ENCODE data around the gene GDF15. TPM values are rescaled to one million over a fixed set of nuclear protein-coding genes. Genes with fewer than 3 reads are reported as not detected.

GDF15 gene
- total RNA-seq, 2 experiments from 2014 or later, result not detected

DNA sequence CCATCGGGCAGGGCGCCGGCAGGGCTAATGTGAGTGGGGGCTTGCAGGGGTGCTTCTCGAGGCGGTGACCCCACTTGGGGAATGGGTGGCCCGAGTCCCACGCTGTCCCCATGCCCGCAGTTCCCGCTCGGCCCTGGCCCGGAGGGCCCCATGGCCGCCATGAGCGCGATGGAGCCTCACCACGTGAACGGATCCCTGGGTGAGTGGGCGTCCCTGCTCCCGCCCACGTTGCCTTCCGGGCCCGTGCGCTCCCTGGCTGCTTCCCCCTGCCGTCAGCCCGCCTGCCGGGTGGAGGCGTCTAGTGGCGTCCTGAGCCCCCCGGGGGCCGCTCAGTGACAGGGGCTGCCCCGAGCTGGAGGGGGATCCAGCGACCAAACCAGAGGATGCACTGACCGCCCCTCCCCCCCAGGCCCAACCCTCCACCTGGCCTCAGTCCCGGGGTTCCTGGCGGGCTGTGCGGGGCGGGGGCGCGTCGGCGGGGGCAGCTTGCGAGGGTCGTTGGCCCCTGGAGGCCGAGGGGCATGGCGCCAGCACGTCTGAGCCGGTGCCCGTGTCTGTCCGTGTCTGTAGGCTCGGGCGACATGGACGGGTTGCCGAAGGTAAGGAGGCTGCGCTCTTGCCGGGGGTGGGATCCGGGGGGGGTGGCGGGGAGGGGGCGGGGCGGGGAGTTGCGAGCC is 47.2 kb downstream of the GDF15 start:
- H3K27me3 Mint-ChIP-seq, result no peaks in the 10 kb centered on the region
- ChIA-PET CTCF (interaction anchor here (2.8 kb wide), 1 partner anchor 18 kb away, joined by 7 read pairs; no protein-coding TSS in a partner anchor), POLR2A (no interaction called here)
- no peaks in the 10 kb centered on the region for H3K9me3 Mint-ChIP-seq
- peaks cover 18% of the 10 kb centered on the region for H3K36me3 Mint-ChIP-seq (ENCODE audit: low read depth)
- no peak overlapping the region for H3K4me3 Mint-ChIP-seq
- peaks cover 41% of the 10 kb centered on the region for H3K4me1 Mint-ChIP-seq
- H3K27ac Mint-ChIP-seq, result no peak overlapping the region
- DNase-seq, result no peak

DNA sequence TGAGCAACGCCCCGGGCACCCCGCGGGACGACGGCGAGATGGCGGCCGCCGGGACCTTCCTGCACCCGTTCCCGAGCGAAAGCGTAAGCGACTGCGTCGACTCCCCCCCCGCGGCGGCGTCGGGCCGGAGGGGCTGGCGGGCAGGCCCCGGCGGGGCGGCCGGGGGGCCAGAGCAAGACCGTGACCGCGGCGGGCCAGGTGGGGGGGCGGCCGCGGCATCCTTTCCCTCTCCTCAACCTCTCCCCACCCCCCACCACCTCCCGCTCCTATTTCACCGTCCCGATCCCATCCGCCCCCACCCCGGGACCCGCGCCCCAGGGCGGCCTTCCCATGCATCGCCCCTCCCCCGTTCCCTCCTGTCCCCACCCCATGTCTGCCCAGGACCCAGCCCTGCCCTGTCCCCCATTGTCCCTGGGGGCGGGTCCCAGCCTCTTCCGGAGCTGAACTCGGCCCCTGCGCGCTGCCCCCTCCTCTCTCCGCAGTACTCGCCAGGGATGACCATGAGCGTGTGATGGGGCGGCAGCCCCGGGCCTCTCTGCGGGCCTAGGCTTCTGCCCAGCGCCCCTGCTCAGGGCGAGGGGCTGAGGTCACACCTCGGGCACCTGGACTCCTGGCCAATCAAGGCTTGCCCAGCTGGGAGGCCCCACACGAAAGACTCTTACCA is 47.9 kb downstream of the GDF15 start:
- Mint-ChIP-seq H3K9me3 (no peaks in the 10 kb centered on the region), H3K27me3 (no peaks in the 10 kb centered on the region), H3K4me3 (no peak overlapping the region), H3K4me1 (peaks cover 35% of the 10 kb centered on the region), H3K27ac (no peak overlapping the region), H3K36me3 (ENCODE audit: low read depth) (peaks cover 18% of the 10 kb centered on the region)
- DNase-seq, result no peak
- CTCF ChIA-PET, result interaction anchor here (1.0 to 2.8 kb wide), 5 partner anchors 8 to 480 kb away, joined by 3 to 7 read pairs (median 6); partner anchors contain the start of gene SSBP4
- POLR2A ChIA-PET, result interaction anchor here (0.7 kb wide), 1 partner anchor 156 kb away, joined by 3 read pairs; no protein-coding TSS in a partner anchor

DNA sequence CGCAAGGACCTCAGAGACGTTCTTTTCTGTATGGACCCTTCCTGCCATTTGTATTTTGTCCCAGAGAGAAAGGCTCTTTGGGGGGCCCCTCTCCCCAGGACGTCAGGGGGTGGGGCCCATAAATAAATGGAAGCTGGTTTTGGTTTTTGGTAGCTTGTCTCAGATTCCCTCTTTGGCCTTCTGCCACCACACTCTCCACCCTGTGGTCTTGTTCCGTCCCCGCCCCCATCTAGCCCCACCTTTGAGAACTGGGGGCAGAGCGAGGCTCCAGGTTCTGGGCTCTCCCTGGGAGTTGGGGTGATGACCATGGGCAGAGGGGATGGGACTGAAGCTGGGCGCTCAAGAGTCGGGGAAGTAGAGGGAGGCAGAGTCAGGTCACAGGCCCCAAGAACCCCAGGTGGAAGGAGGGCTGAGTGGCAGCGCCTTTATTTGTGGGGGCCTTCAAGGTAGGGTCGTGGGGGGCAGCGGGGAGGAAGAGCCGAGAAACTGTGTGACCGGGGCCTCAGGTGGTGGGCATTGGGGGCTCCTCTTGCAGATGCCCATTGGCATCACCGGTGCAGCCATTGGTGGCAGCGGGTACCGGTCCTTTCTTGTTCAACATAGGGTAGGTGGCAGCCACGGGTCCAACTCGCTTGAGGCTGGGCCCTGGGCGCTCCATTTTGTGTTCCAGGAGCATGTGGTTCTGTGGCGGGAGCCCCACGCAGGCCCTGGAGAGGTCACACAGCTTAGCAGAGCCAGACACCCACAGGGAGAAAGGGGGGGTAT is 48.6 kb downstream of the GDF15 start:
- Mint-ChIP-seq H3K27ac (no peak overlapping the region), H3K27me3 (no peaks in the 10 kb centered on the region), H3K4me1 (peaks cover 32% of the 10 kb centered on the region), H3K36me3 (ENCODE audit: low read depth) (peaks cover 18% of the 10 kb centered on the region), H3K9me3 (no peaks in the 10 kb centered on the region), H3K4me3 (no peak overlapping the region)
- ChIA-PET CTCF (interaction anchor here (1.0 to 2.8 kb wide), 5 partner anchors 9 to 479 kb away, joined by 3 to 7 read pairs (median 6); partner anchors contain the start of gene SSBP4), POLR2A (interaction anchor here (0.7 kb wide), 1 partner anchor 155 kb away, joined by 3 read pairs; no protein-coding TSS in a partner anchor)
- no peak for DNase-seq

DNA sequence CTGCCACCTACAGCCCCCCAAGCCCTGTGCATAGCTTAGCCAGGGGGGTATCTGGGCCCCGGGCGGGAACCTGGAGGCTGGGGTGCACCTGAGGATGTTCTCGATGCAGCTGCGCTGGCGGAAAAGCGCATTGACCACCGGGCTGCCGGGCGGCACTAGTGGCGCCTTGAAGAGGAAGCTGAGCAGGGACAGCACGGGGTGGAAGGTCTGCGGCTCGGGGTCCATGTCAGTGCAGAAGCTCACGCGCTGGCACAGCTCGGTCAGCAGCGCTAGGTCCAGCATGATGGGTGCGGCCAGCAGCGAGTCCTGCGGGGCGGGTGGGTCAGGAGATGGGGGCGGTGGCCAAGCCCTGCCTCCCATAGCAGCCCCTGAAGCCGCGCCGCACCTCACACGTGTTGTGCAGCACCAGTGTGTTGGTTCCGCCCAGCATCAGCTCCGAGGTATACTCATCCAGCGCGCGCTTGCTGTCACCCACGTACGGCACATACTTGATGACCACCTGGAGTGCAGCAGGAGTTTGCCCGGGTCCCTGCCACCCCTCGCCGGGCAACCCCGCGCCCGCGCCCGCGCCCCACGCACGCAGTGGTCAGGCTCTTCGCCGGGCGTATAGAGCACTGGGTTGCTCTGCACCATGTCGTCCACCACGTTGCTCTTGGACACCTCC is 49.4 kb downstream of the GDF15 start:
- CTCF ChIA-PET, result interaction anchor here (1.0 to 2.8 kb wide), 5 partner anchors 10 to 478 kb away, joined by 3 to 7 read pairs (median 6); partner anchors contain the start of gene SSBP4
- no peaks in the 10 kb centered on the region for H3K9me3 Mint-ChIP-seq
- H3K27me3 Mint-ChIP-seq, result no peaks in the 10 kb centered on the region
- no peak for DNase-seq
- H3K4me1 Mint-ChIP-seq, result peaks cover 28% of the 10 kb centered on the region
- POLR2A ChIA-PET, result no interaction called here
- H3K4me3 Mint-ChIP-seq, result no peak overlapping the region
- no peak overlapping the region for H3K27ac Mint-ChIP-seq
- peaks cover 18% of the 10 kb centered on the region for H3K36me3 Mint-ChIP-seq (ENCODE audit: low read depth)

DNA sequence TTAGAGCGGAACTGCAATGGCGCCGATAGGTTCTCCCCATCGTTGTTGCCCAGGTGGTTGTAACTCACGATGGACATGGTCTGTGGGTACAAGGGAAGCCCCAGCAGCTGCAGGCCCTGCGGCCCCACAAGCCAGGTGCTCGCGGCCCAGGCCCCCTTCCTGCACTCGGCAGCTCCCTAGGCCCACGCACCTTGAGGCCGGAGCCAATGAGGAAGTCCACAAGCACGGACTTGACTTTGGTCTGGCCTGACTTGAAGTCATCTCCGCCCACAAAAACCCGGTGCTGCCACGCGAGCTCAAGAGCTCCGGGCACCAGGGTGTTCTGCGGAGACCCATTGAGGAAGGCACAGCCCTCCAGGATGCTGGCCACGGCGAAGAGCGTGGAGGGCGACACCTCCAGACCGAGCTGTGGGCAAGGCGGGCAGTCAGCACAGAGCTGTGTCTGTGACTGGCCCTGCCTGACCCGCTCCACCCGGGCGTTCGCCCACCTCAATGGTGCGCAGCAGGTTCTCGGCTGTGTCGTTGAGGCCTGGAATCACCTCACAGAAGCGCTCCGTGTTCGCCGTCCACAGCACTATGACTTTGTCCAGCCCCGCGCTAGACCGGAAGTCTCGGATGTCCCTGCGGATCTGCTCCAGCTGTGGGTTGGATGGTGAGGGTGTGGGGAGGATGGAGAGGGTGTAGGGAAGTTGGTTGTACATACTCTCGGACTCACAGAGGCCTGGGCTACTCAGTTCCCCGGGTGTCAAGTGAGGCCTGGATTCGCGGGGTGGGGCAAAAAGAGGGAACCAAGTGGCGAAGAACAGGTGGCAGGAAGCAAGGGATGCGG is 50.1 kb downstream of the GDF15 start:
- ChIA-PET CTCF (interaction anchor here (0.6 to 2.8 kb wide), 3 partner anchors 15 to 17 kb away, joined by 3 to 7 read pairs (median 7); partner anchors contain the start of gene SSBP4), POLR2A (no interaction called here)
- H3K9me3 Mint-ChIP-seq, result no peaks in the 10 kb centered on the region
- H3K4me3 Mint-ChIP-seq, result peak overlapping the region; percentile 55
- H3K36me3 Mint-ChIP-seq (ENCODE audit: low read depth), result peaks cover 18% of the 10 kb centered on the region
- peaks cover 31% of the 10 kb centered on the region for H3K4me1 Mint-ChIP-seq
- no peak for DNase-seq
- H3K27me3 Mint-ChIP-seq, result no peaks in the 10 kb centered on the region
- H3K27ac Mint-ChIP-seq, result no peak overlapping the region

DNA sequence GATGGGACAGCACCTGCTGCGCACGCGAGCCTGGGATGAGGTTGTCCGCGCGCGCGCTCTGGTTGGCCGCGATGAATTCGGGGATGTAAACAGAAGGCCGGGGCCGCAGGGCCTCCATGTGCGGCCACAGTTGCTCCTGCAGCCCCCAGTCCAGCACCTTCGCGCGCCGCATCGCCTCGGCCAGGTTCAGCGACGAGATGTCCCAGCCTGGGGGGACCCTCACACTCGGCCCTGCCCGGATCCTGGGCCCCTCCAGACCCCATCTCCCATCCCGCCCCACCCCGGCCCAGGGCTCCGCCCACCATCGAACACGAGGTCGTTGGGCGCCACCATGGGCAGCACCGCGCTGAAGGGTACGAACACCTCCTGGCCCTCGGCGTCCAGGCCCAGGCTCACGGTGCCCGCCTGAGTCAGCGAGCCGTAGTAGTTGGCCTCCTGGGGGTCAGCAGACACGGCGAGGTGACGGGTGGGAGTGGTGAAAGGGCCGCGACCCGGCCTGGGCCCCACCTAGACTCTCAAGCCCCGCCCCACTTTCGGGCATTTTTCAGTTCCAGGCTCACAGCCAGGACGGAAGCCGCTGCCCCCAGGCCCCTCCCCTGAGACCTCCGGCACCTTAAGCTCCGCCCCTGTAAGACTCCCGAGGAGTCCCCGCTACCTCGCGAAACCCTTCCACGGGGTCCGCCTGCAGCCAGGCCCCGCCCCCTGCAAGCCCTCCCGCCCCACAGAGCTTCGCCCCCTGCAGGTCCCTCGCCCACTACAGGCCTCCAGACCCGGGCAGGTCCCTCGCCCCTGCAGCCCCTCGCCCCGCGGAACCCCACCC is 50.9 kb downstream of the GDF15 start:
- ChIA-PET CTCF (no interaction called here), POLR2A (interaction anchor here (0.6 kb wide), 1 partner anchor 23 kb away, joined by 3 read pairs; no protein-coding TSS in a partner anchor)
- H3K4me1 Mint-ChIP-seq, result peaks cover 34% of the 10 kb centered on the region
- peak overlapping the region; percentile 54 for H3K27ac Mint-ChIP-seq
- H3K27me3 Mint-ChIP-seq, result no peaks in the 10 kb centered on the region
- peak overlapping the region; percentile 64 for H3K4me3 Mint-ChIP-seq
- no peaks in the 10 kb centered on the region for H3K9me3 Mint-ChIP-seq
- peaks cover 15% of the 10 kb centered on the region for H3K36me3 Mint-ChIP-seq (ENCODE audit: low read depth)
- DNase-seq, result peak; percentile 73

DNA sequence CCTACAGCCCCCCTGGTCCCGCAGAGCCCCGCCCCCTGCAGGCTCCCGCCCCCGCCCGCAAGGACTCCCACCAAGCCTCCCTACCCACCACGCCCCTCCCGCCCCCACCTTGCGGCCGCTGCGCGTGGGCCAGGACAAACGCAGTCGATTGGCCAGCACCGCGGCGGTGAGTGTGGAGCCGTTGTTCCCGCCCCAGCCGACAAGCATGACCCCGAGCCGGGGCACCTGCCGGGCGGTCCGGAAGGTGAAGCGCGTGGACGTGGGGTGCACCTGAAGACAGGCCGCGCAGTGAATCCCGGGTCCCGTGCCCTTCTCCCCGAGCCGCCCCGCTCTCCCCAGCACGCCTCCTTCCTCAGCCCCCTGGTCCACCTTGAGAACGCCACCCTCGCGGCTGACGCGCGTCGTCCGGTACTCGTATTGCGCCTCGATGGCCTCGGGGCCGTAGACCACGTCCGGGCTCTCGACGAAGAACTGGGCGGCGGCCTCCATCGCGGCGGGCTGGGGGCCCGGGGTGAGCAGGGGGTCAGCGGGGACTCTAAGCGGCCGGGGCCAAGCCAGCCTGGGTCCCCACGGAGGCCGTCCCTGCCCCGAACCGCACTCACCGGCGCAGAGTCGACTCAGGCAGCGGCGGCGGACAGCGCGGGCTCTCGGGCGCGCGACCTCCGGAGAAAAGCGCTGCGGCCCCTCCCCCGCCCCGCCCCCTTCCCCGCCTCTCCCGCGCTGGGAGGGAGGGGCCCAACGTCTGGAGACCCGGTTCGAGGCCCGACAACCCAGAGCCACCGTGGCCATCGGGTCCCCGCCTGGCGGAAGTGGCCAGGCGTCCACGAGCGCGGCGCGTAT is 51.8 kb downstream of the GDF15 start, which contains the start of gene ISYNA1:
Gene ISYNA1, minus strand, starts transcription at position 643 of the 840 bp plus-strand sequence. Its CDS starts 154 bp downstream, at position 489.
- POLR2A ChIA-PET, result interaction anchor here (0.6 kb wide), 1 partner anchor 23 kb away, joined by 3 read pairs; no protein-coding TSS in a partner anchor
- H3K27ac Mint-ChIP-seq, result peak within 1 kb of the TSS; percentile 54
- peak; percentile 41 for DNase-seq

DNA sequence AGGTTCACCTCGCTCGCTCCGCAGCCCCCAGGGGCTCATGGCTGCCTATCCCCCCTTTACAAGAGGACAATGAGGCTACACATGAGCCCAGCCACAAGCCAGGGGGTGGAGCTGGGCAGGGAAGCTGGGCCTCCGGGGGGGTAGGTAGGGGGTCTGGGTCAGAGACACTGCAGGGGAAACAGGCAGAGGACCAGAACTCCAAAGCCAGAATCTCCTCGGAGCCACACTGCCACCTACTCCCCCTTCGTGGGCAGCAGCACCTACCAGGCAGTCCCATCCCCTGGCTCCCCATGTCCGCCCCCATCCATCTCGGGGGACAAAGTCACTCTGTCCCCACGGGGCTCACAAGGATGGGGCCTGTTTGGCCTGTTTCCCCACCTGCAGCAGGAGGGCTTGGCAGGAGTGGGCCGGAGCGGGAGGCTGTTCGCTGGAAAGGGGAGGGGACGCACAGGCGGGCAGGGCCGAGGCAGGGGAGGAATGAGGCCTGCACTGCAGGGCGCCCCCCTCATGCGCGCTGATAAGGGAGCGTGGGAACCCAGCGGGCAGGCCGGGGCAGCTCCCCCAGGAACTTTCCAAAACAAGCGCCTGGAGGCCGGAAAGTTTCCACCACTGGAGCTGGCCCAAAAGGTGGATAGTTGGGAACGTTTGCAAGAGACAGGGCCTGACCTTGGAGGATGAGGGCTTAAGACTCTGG is 52.5 kb downstream of the GDF15 start:
- H3K4me3 Mint-ChIP-seq, result no peak overlapping the region
- POLR2A ChIA-PET, result no interaction called here
- DNase-seq, result no peak

More for the DNA sequence above, 51.8 kb downstream of the GDF15 start, which contains the start of gene ISYNA1:
- peaks cover 16% of the 10 kb centered on the region for H3K36me3 Mint-ChIP-seq (ENCODE audit: low read depth)
- peaks cover 3% of the 10 kb centered on the region for H3K9me3 Mint-ChIP-seq
- peaks cover 37% of the 10 kb centered on the region for H3K4me1 Mint-ChIP-seq
- no peaks in the 10 kb centered on the region for H3K27me3 Mint-ChIP-seq
- CTCF ChIA-PET, result no interaction called here
- peak within 1 kb of the TSS; percentile 64 for H3K4me3 Mint-ChIP-seq

More for the DNA sequence above, 52.5 kb downstream of the GDF15 start:
- H3K27me3 Mint-ChIP-seq, result no peaks in the 10 kb centered on the region
- H3K4me1 Mint-ChIP-seq, result peaks cover 37% of the 10 kb centered on the region
- peaks cover 3% of the 10 kb centered on the region for H3K9me3 Mint-ChIP-seq
- peaks cover 19% of the 10 kb centered on the region for H3K36me3 Mint-ChIP-seq (ENCODE audit: low read depth)
- CTCF ChIA-PET, result interaction anchor here (0.6 kb wide), 2 partner anchors 20 to 59 kb away, joined by 3 to 4 read pairs; no protein-coding TSS in a partner anchor
- no peak overlapping the region for H3K27ac Mint-ChIP-seq

Measured in activated CD4-positive, alpha-beta T cell treated with anti-CD3 and anti-CD28 coated beads, Interleukin-2, amount 10 ng/mL, durations not matched to agents 7 days and 5 days (primary cell).